Activated CD8-positive, alpha-beta memory T cell treated with anti-CD3 and anti-CD28 coated beads, Interleukin-2, amount 50 U/mL, for 4 hours (primary cell): ENCODE results near the gene C6orf132.
A peak's percentile ranks its signal among the peaks of the same experiment; 100 is the strongest.
"Not testable (repeated sequence)": the region's sequence is repeated elsewhere in the genome, so short reads cannot be mapped to it uniquely, and the experiment has no call there.

ENCODE experiments used
- DNase-seq: peaks from one replicate; pipeline ENCODE4 v3.0.0-alpha.2; 2020

C6orf132 gene, protein sequence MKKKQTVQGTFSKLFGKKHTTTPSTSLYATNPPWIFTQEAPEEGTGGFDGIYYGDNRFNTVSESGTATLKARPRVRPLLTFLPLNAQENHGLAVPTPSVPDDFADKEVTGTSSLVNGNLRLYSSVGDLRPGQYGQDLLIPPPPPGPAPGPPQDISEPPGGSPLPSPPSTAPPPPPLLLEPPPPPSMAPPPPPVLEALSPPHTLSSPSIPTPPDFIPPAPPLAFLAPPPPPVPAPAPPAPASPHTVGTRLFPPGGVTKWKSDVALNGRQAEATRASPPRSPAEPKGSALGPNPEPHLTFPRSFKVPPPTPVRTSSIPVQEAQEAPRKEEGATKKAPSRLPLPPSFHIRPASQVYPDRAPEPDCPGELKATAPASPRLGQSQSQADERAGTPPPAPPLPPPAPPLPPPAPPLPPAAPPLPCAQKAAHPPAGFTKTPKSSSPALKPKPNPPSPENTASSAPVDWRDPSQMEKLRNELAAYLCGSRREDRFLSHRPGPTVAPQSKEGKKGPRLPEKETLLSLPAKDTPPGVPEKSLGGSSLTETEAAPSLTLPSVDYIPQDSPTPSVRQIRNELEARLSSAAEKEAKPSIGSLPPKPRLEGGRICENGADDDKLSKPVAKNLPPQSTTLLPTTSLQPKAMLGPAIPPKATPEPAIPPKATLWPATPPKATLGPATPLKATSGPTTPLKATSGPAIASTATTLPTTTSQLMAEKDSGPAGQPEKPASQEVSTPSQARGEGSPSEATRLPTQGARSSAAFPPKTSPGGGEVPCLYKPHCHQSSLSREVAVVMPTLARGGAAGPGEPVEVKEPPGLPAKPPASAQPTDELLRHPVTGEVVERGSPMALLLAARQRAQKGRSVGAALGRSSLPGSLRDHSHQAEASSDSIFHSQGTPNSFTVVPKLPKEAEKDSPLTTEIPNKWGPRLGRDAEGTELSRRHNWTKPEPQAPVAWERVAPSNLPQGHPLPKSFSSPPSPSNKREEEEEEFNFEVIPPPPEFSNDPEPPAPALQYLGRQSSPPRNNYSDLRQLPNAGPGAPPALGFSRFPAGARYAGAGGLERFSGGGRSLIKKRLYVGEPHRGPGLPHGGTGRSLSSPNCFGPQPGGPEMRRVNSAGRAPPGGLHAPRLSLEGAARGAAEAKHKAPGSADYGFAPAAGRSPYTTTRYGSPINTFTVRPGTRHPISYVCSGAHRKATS

DNA sequence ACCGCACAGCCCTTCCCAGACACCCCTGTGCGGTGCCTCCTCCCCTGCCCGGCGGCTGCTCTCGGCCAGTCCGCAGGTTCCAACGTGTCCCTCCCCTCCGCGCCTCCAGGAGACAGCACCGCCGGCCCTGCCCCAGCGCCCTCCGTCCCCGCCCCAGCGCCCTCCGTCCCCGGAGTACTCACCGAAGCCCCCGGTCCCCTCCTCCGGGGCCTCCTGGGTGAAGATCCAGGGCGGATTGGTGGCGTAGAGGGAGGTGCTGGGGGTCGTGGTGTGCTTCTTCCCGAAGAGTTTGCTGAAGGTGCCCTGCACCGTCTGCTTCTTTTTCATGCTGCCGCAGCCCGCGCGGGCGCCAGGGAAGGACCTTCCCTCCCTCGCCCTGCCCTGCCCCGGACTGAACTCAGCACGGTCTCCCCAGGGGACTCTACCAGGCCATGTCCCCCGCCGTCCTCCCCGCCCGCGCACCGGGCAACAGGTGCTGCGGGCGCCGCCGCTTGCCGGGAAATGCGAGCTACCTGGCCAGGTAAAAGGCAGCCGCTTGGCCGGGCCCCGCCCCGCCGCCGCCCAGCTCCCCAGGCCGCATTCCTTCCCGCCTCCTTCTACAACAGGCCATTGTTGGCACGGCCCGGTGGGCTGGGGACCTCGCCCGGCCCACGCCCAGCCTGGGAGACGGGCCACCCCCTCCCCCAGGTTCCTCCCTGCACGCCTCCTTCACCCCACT is at the start of gene C6orf132:
Gene C6orf132, minus strand, starts transcription at position 503 of the 718 bp plus-strand sequence. Its CDS starts 176 bp downstream, at position 327.
- no peak for DNase-seq

DNA sequence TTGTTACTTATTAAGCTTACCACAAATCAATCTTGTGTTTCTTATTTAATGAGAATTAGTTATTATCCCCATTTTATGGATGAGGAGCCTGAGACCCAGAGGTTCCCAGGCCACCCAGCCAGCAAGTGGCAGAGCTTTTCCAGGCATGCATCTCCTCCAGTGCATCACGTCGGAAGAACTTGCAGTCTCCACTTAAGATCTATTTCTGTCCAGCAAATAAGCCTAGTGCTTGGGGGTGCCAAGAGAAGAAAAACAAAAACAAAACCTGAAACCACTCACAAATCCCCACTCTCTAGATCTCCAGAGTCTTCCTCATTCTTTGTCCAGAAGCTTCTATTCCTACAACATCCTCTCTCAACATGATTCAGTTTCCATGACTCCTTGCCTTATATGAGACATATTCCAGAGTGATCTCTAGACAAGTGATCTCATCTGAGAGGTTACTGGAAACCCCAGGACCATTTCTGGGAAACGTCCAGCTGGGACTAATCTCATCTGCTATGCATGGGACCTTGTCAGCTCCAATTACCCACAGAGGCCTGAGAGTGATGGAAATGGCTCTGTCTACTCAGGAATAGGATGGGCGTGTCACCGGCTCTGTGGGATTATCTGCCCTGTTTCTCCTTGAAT is 48.2 kb upstream of the C6orf132 start:
- no peak for DNase-seq

DNA sequence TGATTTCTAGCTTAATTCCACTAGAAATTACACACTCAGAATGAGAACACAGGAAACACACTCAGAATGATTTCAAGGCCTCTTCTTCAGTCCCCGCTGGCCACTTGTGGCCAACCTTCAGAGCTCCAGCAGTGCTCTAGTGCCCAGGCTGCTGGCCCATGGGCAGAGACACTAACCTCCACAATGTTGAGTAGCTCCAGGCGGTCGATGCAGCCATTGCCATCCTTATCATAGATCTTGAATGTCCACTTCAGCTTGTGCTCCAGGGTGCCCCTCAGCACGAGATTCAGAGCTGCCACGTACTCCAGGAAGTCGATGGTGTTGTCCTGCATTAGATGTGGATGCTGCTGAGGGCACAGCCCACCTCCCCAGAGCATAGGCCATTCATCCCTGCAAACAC is 46.0 kb upstream of the C6orf132 start:
- DNase-seq, result no peak

GRCh38 chr6:42185597-42185996 is 43.2 kb upstream of the C6orf132 start:
- no peak for DNase-seq

GRCh38 chr6:42184475-42184874 is 42.1 kb upstream of the C6orf132 start:
- no peak for DNase-seq

GRCh38 chr6:42182101-42182500 is 39.7 kb upstream of the C6orf132 start:
- DNase-seq, result no peak

DNA sequence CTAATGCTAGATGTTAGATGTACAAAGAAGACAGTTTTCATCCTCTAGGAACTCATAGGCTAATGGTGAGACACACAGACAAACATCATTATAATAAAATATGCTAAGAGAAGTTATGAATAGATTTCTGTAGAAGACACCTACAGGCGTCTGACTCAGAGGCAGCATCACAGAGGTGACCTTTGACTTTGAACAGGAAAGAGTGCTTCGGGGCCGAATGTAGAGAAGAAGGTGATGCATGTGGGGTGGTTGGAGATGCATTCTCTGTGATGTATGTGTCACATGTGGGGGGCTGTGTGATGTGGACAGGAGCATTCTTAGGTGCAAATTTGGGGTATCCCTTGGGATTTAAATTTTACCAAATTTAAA is 37.5 kb upstream of the C6orf132 start:
- DNase-seq, result no peak

DNA sequence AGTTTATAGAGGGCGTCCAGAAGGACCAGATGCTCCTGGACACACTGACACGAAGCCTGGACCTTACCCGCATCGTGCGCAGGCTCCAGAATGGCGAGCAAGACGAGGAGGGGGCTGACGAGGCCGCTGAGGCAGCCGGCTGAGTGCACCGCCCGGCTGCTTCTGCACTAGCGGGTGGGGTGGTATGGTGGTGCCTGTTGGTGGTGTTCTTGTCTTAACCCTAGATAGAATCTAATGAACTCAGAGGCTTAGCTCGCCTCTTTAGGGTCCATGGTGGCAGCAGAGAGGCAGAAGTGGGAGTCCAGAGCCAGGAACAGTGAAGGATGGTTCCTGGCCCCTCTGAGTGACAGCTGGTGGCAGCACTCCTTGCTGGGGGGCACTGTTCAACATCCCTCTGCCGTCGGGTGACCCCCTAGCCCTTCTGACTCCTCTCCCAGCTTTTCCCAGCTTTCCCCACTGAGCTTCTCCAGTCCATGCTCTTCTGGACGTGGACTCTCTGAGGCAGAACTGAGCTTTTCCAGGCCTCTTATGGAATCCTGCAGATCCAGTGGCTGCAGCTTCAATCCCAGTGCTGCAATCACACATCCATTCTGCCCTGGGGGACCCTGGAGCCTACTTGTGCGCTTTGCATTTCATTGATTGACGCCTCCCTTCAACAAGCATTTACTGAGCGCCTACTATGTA is 37.0 kb upstream of the C6orf132 start:
- DNase-seq, result no peak

DNA sequence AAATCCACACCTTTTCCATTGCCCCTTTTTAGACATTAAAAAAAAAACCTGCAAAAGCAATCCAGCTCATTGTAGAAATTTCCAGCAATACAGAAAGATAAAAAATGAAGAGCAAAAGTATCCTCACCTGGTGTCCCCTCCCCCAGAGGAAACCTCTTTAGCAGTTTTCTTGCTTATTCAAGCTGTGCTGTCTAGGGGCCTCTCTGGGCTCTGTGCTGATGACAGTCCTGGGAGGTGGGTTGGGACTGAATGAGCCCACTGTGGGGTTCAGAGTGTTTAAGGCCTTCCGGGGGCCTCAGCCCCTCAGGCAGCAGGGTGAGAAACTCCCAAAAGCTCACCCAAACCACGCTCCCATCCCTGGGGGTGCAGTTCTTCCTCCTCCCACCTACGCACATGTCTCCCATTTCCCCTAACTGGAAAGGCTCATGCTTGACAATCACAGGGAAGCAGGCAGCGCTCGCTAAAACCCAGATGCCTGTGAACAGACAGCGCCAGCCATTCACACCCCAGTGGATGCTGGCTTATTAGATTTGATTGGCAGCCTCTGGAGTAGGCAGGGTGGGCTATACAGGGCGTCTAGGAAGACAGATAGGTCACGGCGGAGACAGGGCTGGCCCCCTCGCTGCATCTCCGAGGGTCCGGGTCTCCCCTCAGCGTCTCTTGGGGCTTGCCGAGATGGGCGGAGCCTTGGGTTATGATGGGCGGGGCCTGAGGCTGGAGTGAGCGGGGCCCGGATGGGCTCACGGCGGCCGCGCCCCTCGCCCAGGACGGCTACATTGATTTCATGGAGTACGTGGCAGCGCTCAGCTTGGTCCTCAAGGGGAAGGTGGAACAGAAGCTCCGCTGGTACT is 35.3 kb upstream of the C6orf132 start:
- peak; percentile 24 for DNase-seq

DNA sequence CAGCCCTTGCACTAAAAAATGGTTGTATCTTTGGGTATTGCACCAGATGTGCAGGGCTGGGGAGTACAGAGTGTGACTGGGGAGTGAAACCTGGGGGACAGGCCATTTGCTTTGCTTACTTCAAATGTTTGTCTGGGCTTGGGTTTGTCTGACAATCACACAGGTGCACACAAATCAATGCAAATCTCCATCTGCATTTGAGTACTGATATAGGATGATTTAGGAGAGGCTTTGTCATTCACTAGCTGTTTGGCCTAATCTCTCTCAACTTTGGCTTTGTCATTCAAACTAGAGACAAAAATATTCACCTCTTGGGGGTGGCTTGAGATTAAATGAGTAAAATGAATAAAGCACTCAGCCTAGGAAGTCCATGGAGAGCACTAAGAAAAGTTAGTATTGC is 34.6 kb upstream of the C6orf132 start:
- no peak for DNase-seq

GRCh38 chr6:42175860-42176259 is 33.4 kb upstream of the C6orf132 start:
- DNase-seq, result no peak

DNA sequence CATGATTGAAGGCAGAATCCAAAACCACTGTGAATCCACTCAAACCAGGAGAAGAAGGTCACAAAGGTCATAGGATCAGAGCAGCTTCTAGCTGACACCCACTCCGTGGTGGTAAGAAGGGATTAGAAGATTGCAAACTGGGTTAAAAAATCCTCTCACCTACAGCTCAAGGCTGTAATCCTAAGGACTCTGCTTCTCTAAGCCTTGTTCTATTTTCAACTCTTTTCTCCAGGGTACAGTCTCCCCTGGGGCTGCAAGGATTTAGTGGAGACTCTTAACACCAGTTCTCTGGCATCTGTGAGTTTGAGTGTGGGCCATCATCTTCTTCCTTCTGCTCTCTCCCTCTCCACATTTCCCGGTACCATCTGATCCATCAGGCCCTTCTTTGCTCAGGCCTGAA is 30.7 kb upstream of the C6orf132 start, which contains the start of gene GUCA1A:
Gene GUCA1A, plus strand, starts transcription at position 264 of the 400 bp plus-strand sequence. CDS start 250 bp downstream, outside the sequence.
- DNase-seq, result no peak

GRCh38 chr6:42171813-42172581 is 29.6 kb upstream of the C6orf132 start:
- DNase-seq, result no peak

- not testable (repeated sequence) for DNase-seq
Measured at GRCh38 chr6:42169780-42170179, 27.4 kb upstream of the C6orf132 start.

- no peak for DNase-seq
Measured at GRCh38 chr6:42168650-42169049, 26.2 kb upstream of the C6orf132 start.

GRCh38 chr6:42166444-42167141 is 24.2 kb upstream of the C6orf132 start:
- peak; percentile 83 for DNase-seq

- no peak for DNase-seq
Measured at GRCh38 chr6:42165016-42165415, 22.6 kb upstream of the C6orf132 start.

DNA sequence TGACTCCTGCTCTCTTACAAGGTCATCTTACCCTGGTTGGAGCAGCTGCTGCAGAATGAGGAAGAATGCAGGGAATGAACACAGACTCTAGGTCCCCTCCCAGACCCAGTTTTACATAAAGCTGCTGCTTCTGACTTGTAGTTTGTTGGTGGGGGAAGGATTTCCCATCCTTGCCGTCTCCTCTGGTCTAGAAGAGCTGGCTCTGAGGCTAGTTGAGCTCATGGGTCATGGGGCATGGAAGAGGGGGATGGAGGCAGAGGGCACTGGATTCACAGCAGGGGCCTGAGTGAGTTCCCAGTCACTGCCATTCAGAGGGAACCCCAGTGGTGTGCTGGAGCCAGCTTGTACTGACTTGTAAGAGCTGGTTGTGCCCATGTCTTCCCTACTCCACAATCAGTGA is 21.6 kb upstream of the C6orf132 start:
- DNase-seq, result no peak

GRCh38 chr6:42162812-42163211 is 20.4 kb upstream of the C6orf132 start:
- DNase-seq, result no peak
